Measurements from ENCODE around the gene MYBBP1A. TPM values are rescaled to one million over a fixed set of nuclear protein-coding genes. Genes with fewer than 3 reads are reported as not detected.
A peak's percentile ranks its signal among the peaks of the same experiment; 100 is the strongest.

Gene MYBBP1A
- total and polyA plus RNA-seq, 2 of the 8 experiments (the other 6 are each of a cell fraction or from before 2014, with no cell fraction given), result 46.8 to 151 TPM

DNA sequence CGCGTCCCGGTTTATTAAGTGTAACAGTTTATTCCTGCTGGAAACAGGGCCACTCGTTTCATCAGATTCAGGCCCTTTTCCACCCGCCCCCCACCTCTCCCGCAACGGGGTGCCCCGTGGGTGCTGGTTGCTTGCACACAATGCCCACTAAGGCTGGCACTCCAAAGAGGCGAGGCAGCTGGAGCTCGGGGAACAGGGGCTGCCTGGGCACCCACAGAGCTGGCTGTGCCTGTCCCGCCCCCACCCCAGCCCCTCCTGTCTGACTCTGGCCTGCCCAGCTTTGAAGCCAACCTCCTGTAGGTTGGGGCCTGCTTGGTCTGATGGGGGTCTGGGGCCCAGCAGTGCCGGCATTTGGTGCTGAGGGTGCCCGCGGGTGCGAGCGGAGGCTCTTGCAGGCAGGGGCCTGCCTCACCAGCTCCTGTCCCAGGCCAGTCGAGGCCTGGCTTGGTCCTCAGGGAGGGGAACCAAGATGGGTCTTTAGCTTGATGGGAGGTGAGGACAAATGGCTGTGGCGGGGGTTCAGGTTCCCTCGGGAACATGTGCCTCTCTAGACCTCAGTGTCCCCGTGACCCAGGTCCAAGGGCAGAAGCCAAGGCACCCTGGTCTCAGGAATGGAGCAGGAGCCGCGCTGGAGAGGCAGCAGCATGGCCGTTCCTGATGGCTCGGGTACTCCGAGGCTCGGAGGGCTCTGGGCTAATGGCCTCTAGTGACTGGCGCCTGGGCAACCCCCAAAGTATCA lies 20.1 kb downstream of the MYBBP1A start:
- Histone ChIP-seq H2BK120ac (replicated peaks; ENCODE audit: low read depth, low read length) (no peak overlapping the region), H2AFZ (ENCODE audit: low read length) (no peak overlapping the region), H4K8ac (ENCODE audit: extremely low read depth, insufficient read depth, low read length) (peak overlapping the region; percentile 31; the same call in 1 of the 2 replicates), H3K23ac (ENCODE audit: insufficient read length) (no peak overlapping the region), H2BK5ac (ENCODE audit: low read depth, low read length) (no peak overlapping the region), H3K56ac (replicated peaks; ENCODE audit: insufficient read length, low read depth, low read length) (no peak overlapping the region), H2BK15ac (ENCODE audit: low read length) (no peak overlapping the region), H3K9ac (replicated peaks in 1 of 4; ENCODE audit: extremely low read depth in 1 of 4, low read depth in 3 of 4, low read length in 3 of 4) (no peak overlapping the region), H4K5ac (ENCODE audit: insufficient read length, low read depth, low read length) (no peak overlapping the region), H3K4me2 (ENCODE audit: insufficient read depth in 1 of 2, low read depth in 2 of 2, low read length in 2 of 2) (peak overlapping the region; percentile 61 to 79; a peak in 2 of 4 replicates), H2AK5ac (ENCODE audit: low read depth, low read length) (no peak overlapping the region), H2BK20ac (ENCODE audit: low read length) (no peak overlapping the region), H3K4ac (replicated peaks; ENCODE audit: insufficient read length, low read depth, low read length) (peak overlapping the region; percentile 46), H3K36me3 (ENCODE audit: control insufficient read depth in 2 of 4, insufficient read depth in 4 of 4, low read length in 3 of 4) (peaks cover 0 to 16% (median 12%) of the 10 kb centered on the region in 4 experiments; a peak in 5 of 8 replicates), H3K9me3 (ENCODE audit: insufficient read depth in 2 of 2, low read depth in 1 of 2, low read length in 1 of 2) (no peaks in the 10 kb centered on the region), H3K23me2 (ENCODE audit: low read depth, low read length) (peaks cover 4% of the 10 kb centered on the region; the same call in 1 of the 2 replicates), H3K27ac (ENCODE audit: low read depth, low read length) (no peak overlapping the region), H3K4me3 (ENCODE audit: extremely low read depth in 1 of 4, insufficient read depth in 2 of 4, low read depth in 3 of 4, low read length in 4 of 4) (peak overlapping the region in 1 of 4 experiments; percentile 55; a peak in 3 of 8 replicates), H3K14ac (ENCODE audit: insufficient read length) (no peak overlapping the region), H4K91ac (replicated peaks; ENCODE audit: insufficient read length, low read length) (no peak overlapping the region), H2BK12ac (ENCODE audit: low read depth, low read length) (0 out of 2 replicates have a peak overlapping the region, but pooled peaks have one; percentile 29), H3K27me3 (replicated peaks in 1 of 4; ENCODE audit: control insufficient read depth in 3 of 4, extremely low read depth in 1 of 4, insufficient read depth in 3 of 4, low read length in 3 of 4) (peaks cover 0 to 34% (median 19%) of the 10 kb centered on the region in 4 experiments; a peak in 4 of 7 replicates), H3K4me1 (replicated peaks in 1 of 4; ENCODE audit: control insufficient read depth in 3 of 4, insufficient read depth in 4 of 4, low read length in 3 of 4) (peaks cover 0 to 29% (median 16%) of the 10 kb centered on the region in 4 experiments; a peak in 6 of 7 replicates), H3K79me1 (ENCODE audit: low read depth, low read length) (no peaks in the 10 kb centered on the region), H3K18ac (ENCODE audit: extremely low read depth, low read length) (peak overlapping the region; percentile 60), H4K20me1 (replicated peaks in 1 of 2; ENCODE audit: control insufficient read depth in 1 of 2, insufficient read depth in 2 of 2, low read length in 2 of 2) (peaks cover 11 to 13% of the 10 kb centered on the region in 2 experiments), H3K79me2 (ENCODE audit: control insufficient read depth in 1 of 2, insufficient read depth in 2 of 2, low read length in 2 of 2) (no peaks in the 10 kb centered on the region)
- POLR2A ChIA-PET (ENCODE audit: partially characterized antibody), result interaction anchor here (1.0 to 37.1 kb wide), 6 partner anchors 6 to 122 kb away, joined by 3 to 546 read pairs (median 6); partner anchors contain the start of genes GGT6 and MYBBP1A
- DNase-seq (ENCODE audit: low read depth in 1 of 2, low spot score in 2 of 2) (peak in 1 of 2 experiments; percentile 66), FAIRE-seq (no peak)
- 79% methylated on average over 26 of the region's 27 CpGs; no CpG with 5 or more reads in 1 of the 2 experiments for WGBS, 2 experiments (ENCODE audit: extremely low coverage in 1 of 2, insufficient coverage in 1 of 2, insufficient read length in 1 of 2, insufficient replicate concordance in 2 of 2, low coverage in 1 of 2, low lambda C conversion rate in 2 of 2, missing lambda C conversion rate in 1 of 2)
- CTCF ChIA-PET (ENCODE audit: partially characterized antibody), result interaction anchor here (0.7 to 3.0 kb wide), 5 partner anchors 8 to 60 kb away, joined by 3 to 12 read pairs (median 3); partner anchors contain the start of genes GGT6 and SPNS2
- TF ChIP-seq FOSL1 (IDR thresholded peaks at IDR 0.05; ENCODE audit: insufficient read depth, low read depth, low read length), result no peak
- TF ChIP-seq SUZ12 (IDR thresholded peaks at IDR 0.05; ENCODE audit: low read length), result no peak
- TF ChIP-seq RFX5 (IDR thresholded peaks at IDR 0.05; ENCODE audit: borderline replicate concordance, low read depth, low read length), result no peak
- TF ChIP-seq ZNF274 (IDR thresholded peaks at IDR 0.05; ENCODE audit: borderline replicate concordance, extremely low read depth, low read length), result no peak
- no peak for TF ChIP-seq CTBP2 (IDR thresholded peaks at IDR 0.05; ENCODE audit: borderline replicate concordance, insufficient read depth, insufficient read length, low read length)
- TF ChIP-seq SP2 (IDR thresholded peaks at IDR 0.05; ENCODE audit: low read length), result no peak
- TF ChIP-seq YY1 (IDR thresholded peaks at IDR 0.05; ENCODE audit: low read depth, low read length), result 0 out of 2 replicates have a peak, but pooled peaks have one; percentile 43
- no peak for TF ChIP-seq SIN3A (conservative IDR thresholded peaks at IDR 0.05 in 1 of 2, IDR thresholded peaks at IDR 0.05 in 1 of 2; ENCODE audit: low read depth in 1 of 2, low read length in 2 of 2)
- no peak for TF ChIP-seq PHF8 (conservative IDR thresholded peaks at IDR 0.05; ENCODE audit: low read depth, low read length)
- TF ChIP-seq RBBP5 (IDR thresholded peaks at IDR 0.05; ENCODE audit: borderline replicate concordance, low read depth, low read length), result no peak
